HG03575 (cell line): ENCODE data around the gene ANKFN1.
"Not testable (repeated sequence)": the region's sequence is repeated elsewhere in the genome, so short reads cannot be mapped to it uniquely, and the experiment has no call there.

ENCODE experiments used
- ATAC-seq: cut with Tn5 transposase; IDR thresholded peaks from one replicate; pipeline ENCODE4 v1.9.1; 2021; ENCODE audit not compliant: unreplicated experiment, insufficient number of reproducible peaks, low FRiP score; ENCODE audit errors: extremely low read depth

Gene ANKFN1

DNA sequence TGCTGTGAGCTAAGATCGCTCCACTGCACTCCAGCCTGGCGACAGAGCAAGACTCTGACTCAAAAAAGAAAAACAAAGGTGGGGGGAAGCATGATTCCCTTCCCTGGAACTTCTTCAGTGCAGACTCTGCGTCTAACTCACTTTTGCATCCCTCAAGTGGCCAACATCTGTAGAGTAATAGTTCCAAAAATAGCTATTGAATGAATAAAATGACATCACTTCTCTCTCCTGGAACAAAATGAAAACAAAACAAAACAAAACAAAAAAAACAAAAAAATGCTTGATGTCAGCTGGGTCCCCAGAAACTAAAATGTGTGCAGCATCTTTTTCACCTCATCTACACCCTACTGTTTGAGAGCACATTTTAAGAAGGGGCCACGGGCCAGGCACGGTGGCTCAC, 242.5 kb downstream of the ANKFN1 start:
- no peak for ATAC-seq

DNA sequence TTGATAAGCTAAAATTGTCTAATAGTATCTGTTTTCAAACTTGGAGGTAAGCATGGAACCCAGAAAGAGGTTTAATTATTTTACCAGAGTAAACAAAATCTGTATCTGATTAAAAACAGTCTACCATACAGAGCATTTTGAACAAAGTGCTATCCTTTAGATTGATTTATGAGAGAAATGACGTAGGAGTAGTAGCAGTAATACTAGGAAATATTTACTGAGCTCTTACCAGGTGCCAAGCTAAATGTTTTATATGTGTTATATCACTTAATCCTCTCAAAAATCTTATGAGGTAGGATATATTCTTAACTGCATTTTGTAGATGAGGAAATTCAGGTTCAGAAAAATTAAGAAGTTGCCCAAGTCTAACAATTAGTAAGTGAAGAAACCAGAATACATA, 253.8 kb downstream of the ANKFN1 start:
- no peak for ATAC-seq

DNA sequence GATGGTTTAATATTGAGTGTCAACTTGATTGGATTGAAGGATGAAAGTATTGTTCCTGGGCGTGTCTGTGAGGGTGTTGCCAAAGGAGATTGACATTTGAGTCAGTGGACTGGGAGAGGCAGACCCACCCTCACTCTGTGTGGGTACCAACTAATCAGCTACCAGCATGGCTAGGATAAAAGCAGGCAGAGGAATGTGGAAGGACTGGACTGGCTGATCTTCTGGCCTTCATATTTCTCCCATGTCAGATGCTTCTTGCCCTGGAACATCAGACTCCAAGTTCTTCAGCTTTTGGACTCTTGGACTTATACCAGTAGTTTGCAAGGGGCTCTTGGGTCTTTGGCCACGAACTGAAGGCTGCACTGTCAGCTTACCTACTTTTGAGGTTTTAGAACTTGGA, 259.1 kb downstream of the ANKFN1 start:
- not testable (repeated sequence) for ATAC-seq

DNA sequence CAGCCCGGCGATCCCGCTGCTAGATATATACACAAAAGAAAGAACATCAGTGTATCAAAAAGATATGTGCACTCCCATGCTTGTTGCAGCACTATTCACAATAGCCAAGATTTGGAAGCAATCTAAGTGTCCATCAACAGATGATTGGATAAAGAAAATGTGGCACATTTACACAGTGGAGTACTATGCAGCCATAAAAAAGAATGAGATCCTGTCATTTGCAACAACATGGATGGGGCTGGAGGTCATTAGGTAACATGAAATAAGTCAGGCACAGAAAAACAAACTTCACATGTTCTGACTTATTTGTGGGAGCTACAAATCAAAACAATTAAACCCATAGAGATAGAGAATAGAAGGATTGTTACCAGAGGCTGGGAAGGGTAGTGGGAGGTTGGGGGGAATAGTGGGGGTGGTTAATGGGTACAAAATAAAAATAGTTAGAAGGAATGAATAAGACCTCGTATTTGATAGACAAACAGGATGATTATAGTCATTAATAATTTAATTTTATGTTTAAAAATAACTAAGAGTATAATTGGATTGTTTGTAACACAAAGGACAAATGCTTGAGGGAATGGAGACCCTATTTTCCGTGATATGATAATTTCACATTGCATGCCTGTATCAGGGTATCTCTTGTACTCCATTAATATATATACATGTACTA, 263.5 kb downstream of the ANKFN1 start:
- no peak for ATAC-seq

DNA sequence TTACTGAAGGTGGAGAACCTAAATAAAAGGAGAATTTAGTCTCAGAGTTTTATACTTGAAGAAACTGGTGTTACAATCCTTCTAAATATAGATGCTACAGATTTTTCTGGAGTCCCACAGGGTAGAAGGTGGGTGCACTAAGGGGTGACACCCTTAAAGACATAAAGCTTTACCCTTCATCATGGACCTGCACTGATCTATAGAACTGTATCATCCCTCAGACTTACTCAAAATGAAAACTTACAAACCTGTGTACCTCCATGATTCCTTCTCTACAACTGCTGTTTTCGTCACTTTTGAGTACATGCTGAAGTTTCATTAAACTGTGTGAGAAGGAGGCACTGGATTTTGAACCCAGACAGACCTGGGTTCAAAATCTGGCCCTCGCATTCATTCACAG, 270.7 kb downstream of the ANKFN1 start:
- ATAC-seq, result no peak

DNA sequence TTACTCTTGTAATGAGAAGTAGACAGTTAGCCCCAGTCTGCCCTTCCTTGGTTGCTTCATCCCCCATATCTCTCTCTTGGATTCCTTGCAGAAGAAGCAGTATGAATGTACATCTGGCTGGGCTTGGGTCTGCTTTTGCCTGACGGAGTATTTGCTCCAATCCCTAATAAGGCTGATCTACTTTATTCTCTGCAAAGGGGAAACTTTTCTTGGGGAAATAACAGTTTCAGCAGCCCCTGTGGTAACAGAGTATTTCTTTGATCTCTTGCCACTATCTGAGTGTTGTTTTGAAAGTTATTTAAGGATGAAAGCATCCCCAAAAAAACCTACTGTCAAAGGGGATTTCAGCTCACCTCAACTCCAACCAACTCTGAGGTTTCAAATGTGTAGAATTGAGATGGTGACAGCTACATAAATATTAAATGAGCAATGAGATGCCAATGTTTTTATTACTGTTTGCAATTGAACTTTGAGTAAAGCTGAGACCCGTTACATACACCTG, 271.3 kb downstream of the ANKFN1 start:
- no peak for ATAC-seq

DNA sequence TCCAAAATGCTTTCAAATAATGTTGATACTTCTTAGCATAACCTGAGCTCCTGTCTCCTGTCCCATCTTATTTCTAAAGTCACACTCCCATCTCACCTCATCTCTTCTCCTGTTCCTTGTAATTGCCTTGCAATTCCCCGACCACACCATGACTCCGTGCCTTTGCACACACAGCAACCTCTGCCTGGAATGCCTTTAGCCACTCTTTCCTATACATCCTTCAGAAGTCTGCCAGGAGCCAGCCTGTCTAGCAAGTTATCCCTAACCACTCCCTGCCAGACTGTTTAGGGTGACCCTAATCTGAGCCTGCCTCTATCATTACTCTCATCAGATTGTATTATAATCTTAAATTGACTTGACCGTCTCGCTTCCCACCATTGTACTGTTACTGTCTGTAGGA, 272.2 kb downstream of the ANKFN1 start:
- ATAC-seq, result no peak

DNA sequence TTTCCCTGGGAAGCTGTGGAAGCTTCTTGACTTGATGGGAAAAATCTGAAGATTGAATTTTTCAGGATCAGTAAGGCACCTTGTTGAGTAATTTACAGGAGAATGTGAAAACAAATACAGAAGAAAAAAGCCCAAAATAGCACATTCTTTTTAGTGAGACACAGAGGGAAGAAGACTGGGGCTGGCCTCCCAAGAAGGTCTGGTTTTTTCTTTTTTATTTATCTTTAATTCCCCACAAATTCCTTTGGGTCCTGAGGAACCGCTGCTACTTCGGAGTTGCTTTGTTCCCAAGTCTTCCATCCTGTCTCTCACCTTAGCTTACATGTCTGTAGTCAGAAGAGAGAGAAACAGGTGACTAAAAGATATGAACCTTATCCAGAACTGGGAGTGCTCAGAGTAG, 273.6 kb downstream of the ANKFN1 start:
- ATAC-seq, result no peak

DNA sequence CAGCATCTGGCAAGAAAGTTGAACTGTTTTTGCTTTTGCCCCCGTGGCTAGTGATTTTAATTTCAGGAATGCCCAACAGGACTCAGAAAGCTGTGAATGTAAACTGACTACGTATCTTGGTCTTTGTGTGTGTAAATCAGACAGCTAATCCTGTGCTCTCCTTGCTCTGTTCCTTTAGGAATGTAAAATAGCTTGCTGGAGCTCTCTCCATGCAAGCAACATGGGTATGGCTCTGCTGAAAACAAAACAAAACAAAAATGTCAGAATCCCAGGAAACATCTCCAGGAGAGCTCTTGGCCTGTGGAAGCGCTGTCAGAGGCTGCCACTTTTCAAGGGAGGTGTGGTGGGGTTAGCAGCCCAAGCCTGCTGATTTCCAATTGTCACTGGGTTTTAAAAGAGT, 278.5 kb downstream of the ANKFN1 start:
- no peak for ATAC-seq

DNA sequence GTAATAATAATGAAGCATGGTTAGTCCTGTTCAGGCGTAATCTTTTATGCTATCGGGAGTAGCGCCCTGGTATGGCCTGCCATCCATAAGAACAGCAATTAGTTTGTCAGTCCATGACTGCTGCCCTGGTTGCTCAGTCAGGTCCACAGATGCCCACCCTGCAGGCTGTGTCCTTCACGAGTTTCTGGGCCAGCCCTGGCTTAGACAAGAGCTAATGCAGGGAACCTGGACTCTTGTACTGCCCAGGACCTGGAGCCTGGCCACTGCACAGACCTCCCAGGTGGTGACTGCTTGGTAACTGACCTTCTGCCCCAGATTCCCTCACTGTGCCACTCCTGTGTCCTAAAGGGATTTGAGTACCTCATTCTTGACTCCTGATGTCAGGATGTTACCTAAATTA, 279.2 kb downstream of the ANKFN1 start:
- no peak for ATAC-seq

DNA sequence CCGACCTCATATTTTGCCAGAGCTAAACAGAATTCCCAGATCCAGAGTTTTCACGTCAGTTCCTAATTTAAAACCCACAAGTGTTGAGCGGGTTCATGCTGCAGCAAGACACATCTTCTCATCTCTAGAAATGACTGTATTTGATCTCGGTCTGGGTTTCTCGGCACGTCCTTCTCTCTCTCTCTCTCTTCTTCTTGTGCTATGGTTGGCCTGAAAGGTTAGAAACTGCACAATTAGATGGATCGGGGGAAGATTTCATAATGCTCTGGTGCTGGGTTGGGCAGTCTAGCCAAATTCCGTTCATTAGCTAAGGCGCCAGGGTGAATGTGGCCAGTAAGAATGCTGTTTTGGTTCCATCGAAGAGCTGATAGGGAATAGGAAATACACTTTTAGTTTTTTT, 281.3 kb downstream of the ANKFN1 start:
- no peak for ATAC-seq

DNA sequence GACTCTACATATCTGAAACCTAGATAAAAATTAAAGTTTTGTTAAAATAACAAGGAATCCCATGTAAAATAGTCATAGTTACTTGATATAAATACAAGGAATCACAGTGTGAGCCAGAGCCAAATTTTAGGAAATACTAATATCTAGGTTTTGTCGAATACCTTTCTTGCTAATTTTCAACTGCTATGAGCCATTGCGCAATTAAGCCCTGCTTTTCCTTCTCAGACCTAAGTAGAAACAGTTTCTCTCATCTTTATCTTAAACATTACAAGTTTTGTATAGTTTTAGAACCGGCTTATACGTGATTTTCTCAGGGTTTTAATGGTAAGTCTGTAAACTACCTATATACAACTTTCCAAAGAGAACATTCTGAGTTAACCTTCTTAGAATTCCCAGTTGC, 282.9 kb downstream of the ANKFN1 start:
- ATAC-seq, result no peak

DNA sequence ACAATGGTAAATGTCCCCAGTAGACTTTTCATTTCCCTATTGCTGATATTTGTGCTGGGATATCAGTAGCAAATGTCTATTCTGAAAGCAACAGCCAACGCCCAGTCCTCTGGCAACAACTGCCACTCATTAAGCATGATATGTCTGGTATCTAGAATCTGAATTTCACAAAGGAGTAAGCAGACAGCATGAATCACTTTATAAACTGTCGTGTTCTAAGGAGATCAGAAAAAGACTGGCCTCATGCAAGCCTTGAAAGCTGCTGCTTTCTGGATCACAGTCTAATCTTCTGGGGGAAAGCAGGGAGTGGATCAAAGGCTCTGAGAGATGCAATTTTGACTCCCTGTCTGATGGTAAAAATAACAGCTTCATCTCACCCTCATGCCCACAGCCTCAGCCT, 287.1 kb downstream of the ANKFN1 start:
- ATAC-seq, result no peak

DNA sequence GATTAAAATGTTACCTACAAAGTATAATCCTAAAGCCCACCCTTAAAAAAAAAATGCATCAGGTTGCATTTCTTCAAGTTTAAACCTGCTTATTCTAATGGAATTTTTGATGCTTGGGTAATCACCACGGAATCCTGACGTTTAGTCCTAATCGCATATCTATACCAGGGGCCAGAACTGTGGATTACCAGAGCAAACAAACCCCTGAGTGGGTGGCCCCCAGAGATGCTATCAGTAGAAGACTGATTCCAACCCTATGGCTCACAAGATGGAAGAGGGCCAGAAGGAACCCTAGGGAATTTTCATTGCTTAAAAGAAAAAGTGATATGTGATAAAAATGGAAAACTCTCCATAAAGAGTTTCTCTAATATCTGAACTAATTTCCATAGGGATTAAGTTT, 288.0 kb downstream of the ANKFN1 start:
- no peak for ATAC-seq

DNA sequence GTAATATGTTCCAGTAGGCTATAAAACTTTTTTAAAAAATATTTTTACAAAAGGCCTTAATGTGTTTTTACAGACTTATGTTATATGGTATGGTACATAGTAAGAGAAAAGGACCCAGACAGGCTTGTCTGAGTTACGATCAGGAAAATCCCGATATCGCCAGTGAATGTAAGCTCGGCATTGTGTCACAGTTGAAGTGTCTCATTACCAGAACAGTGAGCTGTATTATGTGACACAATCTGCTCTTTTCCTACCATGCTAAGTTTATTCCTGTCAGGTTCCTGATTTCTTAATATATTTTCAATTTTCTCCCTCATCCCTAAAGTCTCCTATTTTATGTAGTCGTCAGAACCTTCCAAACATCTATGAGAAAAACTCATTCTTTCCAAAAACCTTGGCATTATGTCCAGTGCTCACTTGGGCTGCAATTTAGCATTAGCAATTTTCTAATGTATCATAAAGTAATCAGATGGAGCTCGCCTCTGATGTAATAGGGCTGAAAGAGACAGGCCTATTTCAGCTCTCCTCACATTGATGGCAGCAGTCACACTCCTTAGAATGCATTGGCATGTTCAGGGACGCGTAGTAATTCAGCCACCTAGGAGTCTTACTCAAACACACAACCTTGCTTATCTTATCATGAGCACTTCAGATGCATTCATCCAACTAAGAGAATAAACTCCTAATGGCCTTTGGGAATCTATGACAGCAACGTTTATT, 292.6 kb downstream of the ANKFN1 start:
- no peak for ATAC-seq

DNA sequence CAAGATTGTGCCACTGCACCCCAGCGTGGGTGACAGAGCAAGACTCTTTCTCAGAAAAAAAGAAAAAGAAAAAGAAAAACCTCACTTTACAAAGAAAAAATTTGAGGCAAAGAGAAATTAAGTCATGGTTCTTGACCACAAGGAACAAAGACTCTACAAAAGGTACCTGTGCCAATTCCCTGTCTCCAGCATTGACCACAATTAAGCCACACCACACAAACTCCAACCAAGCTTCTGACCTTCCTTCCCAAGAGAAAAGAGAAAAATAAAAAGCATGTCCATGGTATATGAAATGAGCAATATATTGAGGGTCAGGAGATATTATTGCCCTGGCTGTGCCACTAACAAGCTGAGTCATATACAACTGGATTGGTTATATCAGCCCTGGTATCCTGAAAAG, 293.9 kb downstream of the ANKFN1 start:
- ATAC-seq, result no peak

DNA sequence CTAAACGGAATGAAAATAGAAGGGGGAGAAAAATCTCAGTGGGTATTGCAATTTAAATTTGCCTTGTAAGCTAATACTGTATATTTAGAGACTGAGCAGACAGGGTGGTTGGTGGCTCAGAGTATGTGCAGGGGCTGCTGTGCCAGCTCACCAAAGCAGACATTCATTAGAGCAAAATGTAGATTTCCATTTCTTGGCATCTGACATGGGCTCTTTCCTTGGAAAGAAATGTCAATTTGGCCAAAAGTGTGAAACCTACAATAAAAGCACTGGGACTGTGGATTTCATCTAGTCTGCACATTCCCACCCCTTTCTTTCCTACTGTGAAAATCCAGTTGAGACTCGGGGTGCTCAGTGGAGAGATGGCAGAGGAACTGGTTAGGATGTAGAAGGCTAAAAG, 295.1 kb downstream of the ANKFN1 start:
- ATAC-seq, result no peak

DNA sequence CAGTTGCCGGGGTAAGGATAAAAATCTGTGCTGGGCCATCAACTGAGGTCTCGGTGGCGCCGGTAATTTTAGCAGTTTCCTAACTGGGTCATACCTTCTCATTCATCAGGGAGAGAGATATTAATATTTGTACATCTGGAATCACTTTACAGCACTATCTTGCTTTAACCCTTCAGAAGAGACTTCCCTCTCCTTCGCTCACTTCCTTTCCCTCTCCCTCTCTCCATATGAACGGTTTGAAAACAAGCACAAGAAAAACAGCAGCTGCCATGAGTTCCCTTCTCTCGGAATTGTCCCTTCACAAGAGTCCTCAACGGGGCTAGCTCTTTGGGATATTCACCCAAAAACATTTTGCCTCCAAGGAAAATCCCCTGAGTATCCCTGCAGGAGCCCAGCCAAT, 295.9 kb downstream of the ANKFN1 start:
- ATAC-seq, result no peak

DNA sequence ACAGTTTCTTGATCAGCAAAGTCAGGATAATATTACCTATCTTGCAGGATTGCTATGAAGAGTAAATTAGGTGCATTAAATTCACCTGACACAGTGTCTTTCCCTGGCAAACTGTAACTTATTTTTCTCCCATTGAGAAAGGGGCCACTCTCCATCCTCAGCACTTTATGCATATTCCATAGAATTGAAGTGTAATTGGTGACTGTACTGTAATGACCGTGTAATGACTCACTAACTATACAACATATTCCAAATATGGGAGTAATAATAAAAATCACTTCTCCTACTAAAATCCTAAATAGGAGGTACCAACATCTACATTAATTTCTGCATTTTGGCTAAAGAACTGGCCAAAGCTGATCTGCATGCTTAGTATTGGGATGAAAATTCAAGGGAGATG, 298.4 kb downstream of the ANKFN1 start:
- no peak for ATAC-seq

DNA sequence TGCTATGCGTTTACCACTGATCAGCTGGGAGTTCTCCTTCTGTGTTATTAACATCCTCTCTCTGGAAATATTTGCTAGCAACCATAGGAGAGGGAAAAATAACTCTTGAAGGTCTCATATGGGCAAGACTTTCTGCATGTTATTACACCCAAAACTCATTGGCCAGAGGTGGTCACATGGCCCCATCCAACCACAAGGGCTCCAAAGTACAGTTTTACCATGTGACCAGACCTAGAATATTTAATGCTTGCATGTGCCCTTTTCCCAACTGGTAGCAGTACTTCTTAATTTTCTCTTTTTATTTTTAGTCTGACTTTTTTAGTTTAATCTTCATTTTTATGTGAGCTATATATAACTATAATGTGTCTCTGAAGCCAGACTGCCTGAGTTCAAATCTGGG, 299.2 kb downstream of the ANKFN1 start:
- no peak for ATAC-seq

DNA sequence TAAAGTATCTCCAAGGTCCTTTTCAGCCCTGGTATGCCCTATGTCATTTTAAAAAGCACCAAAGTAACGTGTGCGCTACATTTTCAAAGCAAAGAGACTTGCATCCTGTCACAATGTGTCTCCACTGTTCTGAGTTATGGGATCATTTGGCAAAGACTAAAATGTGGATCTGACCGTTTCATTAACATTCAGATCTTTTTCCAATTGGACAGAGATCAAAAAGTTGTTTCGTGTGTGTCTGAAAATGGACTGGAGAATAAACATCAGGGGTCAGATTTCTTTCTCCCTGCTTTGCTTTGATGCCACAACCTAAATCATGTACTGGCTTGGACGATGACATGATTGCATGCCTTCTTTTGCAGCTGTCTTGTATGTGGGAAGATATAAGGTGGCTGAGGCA, 304.2 kb downstream of the ANKFN1 start:
- ATAC-seq, result no peak
